H9 (cell line): ENCODE measurements around the gene SLC9B1. TPM values are rescaled to one million over a fixed set of nuclear protein-coding genes. Genes with fewer than 3 reads are reported as not detected.

ENCODE experiments used
- DNase-seq: peaks from one replicate; pipeline ENCODE4 v3.0.0-alpha.2; 2017
- H2AFZ ChIP-seq: one replicate; pipeline ENCODE4 v1.6.1; 2013; ENCODE audit warnings: mild to moderate bottlenecking, low read length, control low read depth, moderate library complexity
- H2AK5ac ChIP-seq: 2 replicates; pipeline ENCODE4 v1.6.1; 2013; ENCODE audit warnings: low read length, control low read depth, mixed read lengths; ENCODE audit not compliant: insufficient read length
- H2BK120ac ChIP-seq: one replicate; pipeline ENCODE4 v1.6.1; 2013; ENCODE audit warnings: low read depth, mild to moderate bottlenecking, low read length, control low read depth, inconsistent platforms; ENCODE audit not compliant: poor library complexity, severe bottlenecking
- H2BK12ac ChIP-seq: 2 replicates; pipeline ENCODE4 v1.6.1; 2013; ENCODE audit warnings: low read length, control low read depth, mixed read lengths, low read depth; ENCODE audit not compliant: insufficient read length
- H2BK15ac ChIP-seq: 2 replicates; pipeline ENCODE4 v1.6.1; 2013; ENCODE audit warnings: low read depth, low read length, control low read depth
- H2BK20ac ChIP-seq: one replicate; pipeline ENCODE4 v1.6.1; 2013; ENCODE audit warnings: low read depth, mild to moderate bottlenecking, low read length, control low read depth, inconsistent platforms; ENCODE audit not compliant: poor library complexity, severe bottlenecking
- H2BK5ac ChIP-seq: 2 replicates; pipeline ENCODE4 v1.6.1; 2013; ENCODE audit warnings: low read length, control low read depth, mixed read lengths; ENCODE audit not compliant: insufficient read length
- H3K14ac ChIP-seq: 2 replicates; pipeline ENCODE4 v1.6.1; 2013; ENCODE audit warnings: low read length, control low read depth; ENCODE audit not compliant: insufficient read depth
- H3K18ac ChIP-seq: 2 replicates; pipeline ENCODE4 v1.6.1; 2013; ENCODE audit warnings: low read depth, mild to moderate bottlenecking, mixed read lengths, low read length, control low read depth; ENCODE audit not compliant: insufficient read length
- H3K23ac ChIP-seq: 2 replicates; pipeline ENCODE4 v1.6.1; 2013; ENCODE audit warnings: low read length, control low read depth, mixed read lengths, low read depth; ENCODE audit not compliant: insufficient read length
- H3K23me2 ChIP-seq: 2 replicates; pipeline ENCODE4 v1.6.1; 2013; ENCODE audit warnings: low read depth, mild to moderate bottlenecking, mixed read lengths, low read length, control low read depth; ENCODE audit not compliant: insufficient read length, poor library complexity, severe bottlenecking
- H3K27ac ChIP-seq: 2 replicates; pipeline ENCODE4 v1.5.1; 2013; ENCODE audit warnings: low read length, control low read depth, mixed read lengths, low read depth; ENCODE audit not compliant: insufficient read length
- H3K27me3 ChIP-seq: 2 replicates; pipeline ENCODE4 v1.6.1; 2013; ENCODE audit warnings: low read length, control low read depth, inconsistent platforms; ENCODE audit not compliant: insufficient read depth
- H3K4ac ChIP-seq: 2 replicates; pipeline ENCODE4 v1.6.1; 2013; ENCODE audit warnings: low read depth, mild to moderate bottlenecking, control low read depth, inconsistent platforms, low read length, moderate library complexity
- H3K4me1 ChIP-seq: 2 replicates; pipeline ENCODE4 v1.6.1; 2013; ENCODE audit warnings: low read length, control low read depth, inconsistent platforms; ENCODE audit not compliant: insufficient read depth
- H3K4me2 ChIP-seq: 2 replicates; pipeline ENCODE4 v1.6.1; 2013; ENCODE audit warnings: low read length, control low read depth, mixed read lengths; ENCODE audit not compliant: insufficient read length, insufficient read depth
- H3K56ac ChIP-seq: 2 replicates; pipeline ENCODE4 v1.6.1; 2013; ENCODE audit warnings: low read depth, mild to moderate bottlenecking, mixed read lengths, low read length, control low read depth; ENCODE audit not compliant: insufficient read length
- H3K79me1 ChIP-seq: 2 replicates; pipeline ENCODE4 v1.6.1; 2013; ENCODE audit warnings: low read depth, mild to moderate bottlenecking, moderate library complexity, low read length, control low read depth, inconsistent platforms; ENCODE audit not compliant: insufficient read depth, poor library complexity, severe bottlenecking
- H3K79me2 ChIP-seq: 2 replicates; pipeline ENCODE4 v1.6.1; 2013; ENCODE audit warnings: low read length, control low read depth, inconsistent platforms; ENCODE audit not compliant: insufficient read depth
- H3K9ac ChIP-seq: 2 replicates; pipeline ENCODE4 v1.6.1; 2013; ENCODE audit warnings: low read length, control low read depth, mixed read lengths; ENCODE audit not compliant: insufficient read length; ENCODE audit errors: extremely low read depth
- H3K9me3 ChIP-seq: one replicate; pipeline ENCODE4 v1.6.1; 2013; ENCODE audit warnings: low read depth, low read length, inconsistent platforms; ENCODE audit not compliant: control insufficient read depth
- H3T11ph ChIP-seq: one replicate; pipeline ENCODE4 v1.6.1; 2013; ENCODE audit warnings: mild to moderate bottlenecking, low read length, control low read depth, inconsistent platforms
- H4K20me1 ChIP-seq: one replicate; pipeline ENCODE4 v1.6.1; 2013; ENCODE audit not compliant: control insufficient read depth, insufficient read length, insufficient read depth
- H4K5ac ChIP-seq: 2 replicates; pipeline ENCODE4 v1.6.1; 2013; ENCODE audit warnings: low read depth, mild to moderate bottlenecking, mixed read lengths, low read length, control low read depth; ENCODE audit not compliant: insufficient read length
- H4K8ac ChIP-seq: replicated peaks from 2 replicates; pipeline ENCODE4 v1.6.1; 2013; ENCODE audit warnings: low read length, control low read depth, mixed read lengths, low read depth; ENCODE audit not compliant: insufficient read length
- H4K91ac ChIP-seq: 2 replicates; pipeline ENCODE4 v1.6.1; 2013; ENCODE audit warnings: low read depth, mild to moderate bottlenecking, moderate library complexity, mixed read lengths, low read length, control low read depth; ENCODE audit not compliant: insufficient read length
- H3K27ac Mint-ChIP-seq, 3 experiments: 2 replicates in 2 of 3; 3 replicates in 1 of 3; pipeline ENCODE4 v1.8.0; 2020 to 2021; ENCODE audit warnings: mixed read lengths in 3 of 3, mild to moderate bottlenecking in 1 of 3, moderate library complexity in 1 of 3
- H3K27me3 Mint-ChIP-seq: 2 replicates; pipeline ENCODE4 v1.8.0; 2021; ENCODE audit warnings: low read depth, mild to moderate bottlenecking, moderate library complexity, mixed read lengths
- H3K36me3 Mint-ChIP-seq, 3 experiments: 2 replicates in 2 of 3; 3 replicates in 1 of 3; pipeline ENCODE4 v1.8.0; 2020 to 2021; ENCODE audit warnings: low read depth in 3 of 3, mixed read lengths in 3 of 3; ENCODE audit not compliant: insufficient read depth in 1 of 3
- H3K4me1 Mint-ChIP-seq, 2 experiments: 2 replicates each; pipeline ENCODE4 v1.8.0; 2020; ENCODE audit warnings: mixed read lengths in 2 of 2
- H3K4me3 Mint-ChIP-seq, 2 experiments: 2 replicates in 1 of 2; 3 replicates in 1 of 2; pipeline ENCODE4 v1.8.0; 2020 to 2021; ENCODE audit warnings: mild to moderate bottlenecking in 2 of 2, mixed read lengths in 2 of 2, moderate library complexity in 1 of 2
- H3K9me3 Mint-ChIP-seq, 2 experiments: 2 replicates in 1 of 2; 3 replicates in 1 of 2; pipeline ENCODE4 v1.8.0; 2020; ENCODE audit warnings: mild to moderate bottlenecking in 2 of 2, mixed read lengths in 2 of 2, moderate library complexity in 1 of 2
- CTCF ChIP-seq: fragments of 200-600 bp; sonication (generic); conservative IDR thresholded peaks from 3 replicates; pipeline ENCODE4 v1.8.0; 2021; ENCODE audit warnings: antibody characterized with exemption, mild to moderate bottlenecking
- WGBS: extraction: QIAGEN DNeasy Blood & Tissue Kit; methylation state at CpG from one replicate; pipeline ENCODE4 v1.1.7; 2013; ENCODE audit warnings: missing lambda C conversion rate, low lambda C conversion rate, mixed read lengths; ENCODE audit not compliant: insufficient read length; ENCODE audit errors: extremely low coverage; 5-methylcytosine and 5-hydroxymethylcytosine counted together
- total RNA-seq: library from RNA; stranded (reverse); gene quantifications from 2 replicates; pipeline ENCODE4 v1.2.1, GENCODE V29; 2021

Gene SLC9B1
- total RNA-seq, 1 experiment from 2014 or later = 0.59 TPM

- H2AFZ ChIP-seq = no peak overlapping the region
- H2BK15ac ChIP-seq = no peak overlapping the region
- H3K79me2 ChIP-seq = no peaks in the 10 kb centered on the region; the same call in 1 of the 2 replicates
- no peak overlapping the region for H3K4me3 Mint-ChIP-seq
- H4K8ac ChIP-seq = no peak overlapping the region
- no peaks in the 10 kb centered on the region for H3K9me3 ChIP-seq
- no peaks in the 10 kb centered on the region for H3K23me2 ChIP-seq
- H3K27me3 ChIP-seq = no peaks in the 10 kb centered on the region
- H3K79me1 ChIP-seq = peaks cover 3% of the 10 kb centered on the region
- H3K14ac ChIP-seq = no peak overlapping the region
- H3K56ac ChIP-seq = no peak overlapping the region
- H3K18ac ChIP-seq = no peak overlapping the region
- no CpG with 5 or more reads among the region's 1 CpG for WGBS
- no peak overlapping the region for H2BK120ac ChIP-seq
- no peak overlapping the region for H3K23ac ChIP-seq
- no peak overlapping the region for H3K4me2 ChIP-seq
- H3K4me1 Mint-ChIP-seq = peaks cover 11 to 16% of the 10 kb centered on the region in 2 experiments
- H3K36me3 Mint-ChIP-seq = peaks cover 28 to 35% (median 33%) of the 10 kb centered on the region in 3 experiments
- H3K27ac Mint-ChIP-seq = no peak overlapping the region
- DNase-seq = no peak
- no peaks in the 10 kb centered on the region for H3K4me1 ChIP-seq
- no peak overlapping the region for H2BK20ac ChIP-seq
- peaks cover 19 to 20% of the 10 kb centered on the region in 2 experiments for H3K9me3 Mint-ChIP-seq
- H4K5ac ChIP-seq = no peak overlapping the region
- H4K91ac ChIP-seq = no peak overlapping the region
- no peak overlapping the region for H2BK5ac ChIP-seq
- no peak overlapping the region for H3K4ac ChIP-seq
- H2AK5ac ChIP-seq = no peak overlapping the region
- no peaks in the 10 kb centered on the region for H4K20me1 ChIP-seq
- no peaks in the 10 kb centered on the region for H3K27me3 Mint-ChIP-seq
- H2BK12ac ChIP-seq = no peak overlapping the region
- H3K27ac ChIP-seq = no peak overlapping the region
- TF ChIP-seq CTCF = no peak
- no peak overlapping the region for H3K9ac ChIP-seq
- no peak overlapping the region for H3T11ph ChIP-seq
These were observed 157.5 kb downstream of the SLC9B1 start for GRCh38 chr4:102862016-102862415.
